ENCODE results near the gene GALNT8.

DNA sequence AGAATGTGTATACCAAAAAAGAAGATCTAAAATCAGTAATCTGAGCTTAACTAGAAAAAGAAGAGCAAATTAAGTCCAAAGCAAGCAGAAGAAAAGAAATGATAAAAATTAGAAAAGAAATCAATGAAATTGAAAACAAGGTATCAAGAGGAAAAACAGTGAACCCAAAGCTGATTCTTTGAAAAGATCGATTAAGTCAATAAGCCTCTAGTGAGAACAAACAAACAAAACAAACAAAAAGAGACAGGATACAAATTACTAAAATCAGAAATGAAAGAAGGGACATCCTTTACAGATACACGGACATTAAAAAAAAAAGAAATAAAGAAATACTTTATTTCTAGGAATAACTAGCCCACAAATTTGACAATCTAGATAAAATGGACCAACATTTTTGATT, 12.9 kb upstream of the GALNT8 start:
- TF ChIP-seq POLR2A (IDR thresholded peaks at IDR 0.05; ENCODE audit: low read depth, low read length) (no peak), POLR2AphosphoS5 (IDR thresholded peaks at IDR 0.05; ENCODE audit: low read depth, low read length) (no peak), PAX5 (IDR thresholded peaks at IDR 0.05; ENCODE audit: insufficient read depth, low read length, severe bottlenecking) (no peak), TAF1 (IDR thresholded peaks at IDR 0.05; ENCODE audit: low read depth, low read length) (no peak)
